IPS-18c (cell line): ENCODE measurements around the gene CNTNAP2.

ENCODE experiments used
- H3K4me3 ChIP-seq: 2 replicates; pipeline ENCODE4 v1.7.0; 2013; ENCODE audit warnings: low read depth, mild to moderate bottlenecking, low read length, moderate library complexity; ENCODE audit not compliant: insufficient read depth
- H3K9me3 ChIP-seq: one replicate; pipeline ENCODE4 v1.6.1; 2013; ENCODE audit warnings: mild to moderate bottlenecking, low read length, moderate library complexity; ENCODE audit not compliant: control insufficient read depth, insufficient read depth

The CNTNAP2 gene

DNA sequence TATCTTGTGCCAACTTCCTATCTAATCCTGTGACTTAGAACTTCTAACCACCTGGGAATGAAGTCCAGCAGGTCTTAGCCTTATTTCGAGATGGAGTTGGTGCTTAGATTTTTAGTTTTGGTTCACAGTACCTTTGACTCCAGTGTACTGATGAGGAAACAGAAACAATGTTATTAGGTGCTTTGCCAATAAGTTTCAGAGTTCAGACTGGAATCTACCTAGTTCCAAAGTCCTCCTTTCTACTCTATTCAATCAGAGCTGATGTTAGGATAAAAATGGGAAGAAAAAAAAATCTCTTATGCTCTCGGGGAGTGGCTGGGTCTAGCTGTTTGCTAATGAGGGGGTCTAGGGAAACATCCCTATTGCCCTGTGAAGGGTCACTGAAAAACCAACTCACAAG is 1867.7 kb downstream of the CNTNAP2 start:
- H3K9me3 ChIP-seq, result no peaks in the 10 kb centered on the region
- no peak overlapping the region for H3K4me3 ChIP-seq

DNA sequence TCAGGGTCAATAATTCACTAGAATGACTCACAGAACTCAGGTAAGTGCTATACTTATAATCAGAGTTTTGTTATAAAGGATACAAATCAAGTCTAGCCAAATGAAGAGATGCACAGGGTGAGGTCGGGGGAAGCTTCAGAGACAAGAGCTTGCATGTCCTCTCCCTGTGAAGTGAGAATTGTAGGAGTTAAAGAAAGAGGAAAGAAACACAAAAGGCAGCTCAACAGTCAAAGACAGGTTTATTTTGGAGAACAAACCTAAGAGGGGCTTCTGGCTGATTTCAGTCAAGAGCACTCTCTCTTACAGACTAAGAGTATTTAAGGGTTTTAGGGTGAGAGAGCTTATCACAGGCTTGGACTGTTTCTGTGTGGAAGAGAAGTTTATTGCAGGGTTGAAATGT is 1873.5 kb downstream of the CNTNAP2 start:
- H3K4me3 ChIP-seq, result no peak overlapping the region
- no peaks in the 10 kb centered on the region for H3K9me3 ChIP-seq

DNA sequence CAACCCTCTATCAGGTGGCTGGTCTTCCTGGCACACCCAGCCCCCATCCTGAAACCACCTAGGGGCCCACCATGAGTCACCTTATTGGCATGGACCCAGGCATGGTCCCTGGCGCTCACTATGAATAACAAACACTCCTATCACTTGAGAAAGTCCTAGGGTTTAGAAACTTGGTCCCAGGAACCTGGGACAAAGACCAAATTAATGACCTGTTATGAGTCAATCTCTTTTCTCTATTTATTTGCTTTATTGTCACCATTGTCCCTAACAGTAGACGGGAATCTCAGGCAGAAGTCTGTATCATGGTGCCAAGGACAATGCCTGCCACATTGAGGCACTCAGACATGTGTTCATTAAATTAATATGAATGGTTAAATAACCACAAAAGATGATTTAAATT is 1874.3 kb downstream of the CNTNAP2 start:
- no peaks in the 10 kb centered on the region for H3K9me3 ChIP-seq
- H3K4me3 ChIP-seq, result no peak overlapping the region

- Histone ChIP-seq H3K9me3 (no peaks in the 10 kb centered on the region), H3K4me3 (no peak overlapping the region)
These were observed 1876.1 kb downstream of the CNTNAP2 start for GRCh38 chr7:147992698-147993097.

DNA sequence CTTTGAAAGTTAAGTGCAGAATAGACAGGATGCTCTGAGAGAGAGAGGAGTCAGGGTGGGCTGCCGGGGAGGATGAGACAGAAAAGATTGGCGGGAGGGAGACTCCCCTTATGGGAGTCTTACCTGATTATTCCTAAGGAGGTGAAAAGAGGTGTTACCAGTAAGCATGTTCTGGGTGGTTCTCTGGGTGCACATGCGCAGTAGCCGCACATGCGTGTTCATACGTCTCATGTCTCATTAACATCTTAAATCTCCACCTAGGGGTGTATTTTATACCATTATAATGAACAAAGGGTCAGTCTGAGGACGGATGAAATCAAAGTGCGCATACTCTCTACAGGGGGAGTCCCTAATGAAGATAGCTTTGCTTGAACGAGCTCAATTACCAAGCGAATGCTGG is 1881.0 kb downstream of the CNTNAP2 start:
- Histone ChIP-seq H3K9me3 (no peaks in the 10 kb centered on the region), H3K4me3 (no peak overlapping the region)

- Histone ChIP-seq H3K4me3 (no peak overlapping the region), H3K9me3 (no peaks in the 10 kb centered on the region)
These were observed 1883.4 kb downstream of the CNTNAP2 start for GRCh38 chr7:147999962-148000361.

DNA sequence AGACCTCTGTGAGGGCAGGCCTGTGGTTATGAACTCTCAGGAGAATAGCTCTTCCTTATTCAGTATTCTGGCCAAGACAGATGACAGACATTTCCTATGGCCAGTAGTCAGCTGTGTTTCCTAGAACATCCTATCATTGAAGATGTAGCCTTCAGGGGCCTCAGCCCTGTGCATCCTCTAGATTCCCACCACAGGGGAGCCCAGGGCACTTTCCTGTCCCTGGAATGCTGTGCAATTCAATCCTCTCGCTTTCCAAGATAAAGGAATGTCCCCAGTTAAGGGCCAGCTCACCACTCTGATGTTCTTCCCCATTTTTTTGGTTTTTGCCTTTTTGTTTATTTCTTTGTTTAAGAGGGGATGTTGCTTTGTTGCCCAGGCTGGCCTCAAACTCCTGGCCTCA is 1895.2 kb downstream of the CNTNAP2 start:
- H3K9me3 ChIP-seq, result no peaks in the 10 kb centered on the region
- no peak overlapping the region for H3K4me3 ChIP-seq

GRCh38 chr7:148014001-148014400 is 1897.4 kb downstream of the CNTNAP2 start:
- Histone ChIP-seq H3K9me3 (no peaks in the 10 kb centered on the region), H3K4me3 (no peak overlapping the region)

DNA sequence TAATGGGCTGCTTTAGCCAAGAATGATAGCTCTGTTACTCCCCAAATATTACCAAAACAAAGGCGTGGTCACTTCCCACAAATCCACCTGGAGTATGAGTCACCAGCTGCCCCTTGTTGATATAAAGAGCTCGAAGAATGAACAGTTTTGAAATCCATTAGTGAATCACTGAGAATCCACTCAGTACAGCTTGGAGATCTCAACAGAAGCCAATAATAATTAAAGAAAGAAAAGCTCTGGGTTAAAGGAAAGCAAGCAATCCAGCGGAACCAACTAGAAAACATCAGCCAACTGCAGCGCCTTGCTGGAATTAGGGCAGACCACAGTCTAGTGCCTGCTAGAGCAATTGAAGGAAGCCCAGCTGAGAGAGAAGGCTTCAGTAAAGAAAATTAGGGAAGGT is 1897.9 kb downstream of the CNTNAP2 start:
- Histone ChIP-seq H3K9me3 (no peaks in the 10 kb centered on the region), H3K4me3 (no peak overlapping the region)

GRCh38 chr7:148017126-148017525 is 1900.5 kb downstream of the CNTNAP2 start:
- Histone ChIP-seq H3K4me3 (no peak overlapping the region), H3K9me3 (no peaks in the 10 kb centered on the region)

GRCh38 chr7:148020679-148021078 is 1904.1 kb downstream of the CNTNAP2 start:
- no peak overlapping the region for H3K4me3 ChIP-seq
- no peaks in the 10 kb centered on the region for H3K9me3 ChIP-seq

DNA sequence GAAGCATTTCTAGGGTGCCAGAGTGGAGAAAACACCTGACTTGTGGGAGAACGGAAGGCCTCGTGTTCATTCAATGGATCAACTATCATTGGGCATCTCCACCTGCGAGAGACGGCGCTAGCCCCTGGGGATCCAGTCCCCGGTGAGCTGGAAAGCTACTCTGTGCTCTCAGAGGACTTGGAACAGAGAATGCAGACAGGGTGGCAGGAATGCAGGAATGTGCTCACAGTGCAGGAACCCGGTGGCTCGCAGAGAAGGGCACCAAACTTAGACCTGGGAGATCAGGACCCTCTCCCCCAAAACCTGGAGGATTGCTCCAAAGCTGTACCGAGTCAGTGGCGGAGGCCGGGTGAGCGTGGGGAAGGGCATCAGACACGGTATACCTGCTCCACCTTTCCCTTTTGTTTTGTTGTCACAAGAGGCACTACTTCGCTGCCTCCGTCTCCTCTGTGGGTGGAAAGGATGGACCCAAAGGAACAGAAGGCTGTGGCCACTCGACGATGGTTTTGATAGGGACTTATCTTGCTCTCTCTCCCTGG is 1905.0 kb downstream of the CNTNAP2 start:
- H3K9me3 ChIP-seq, result no peaks in the 10 kb centered on the region
- no peak overlapping the region for H3K4me3 ChIP-seq

DNA sequence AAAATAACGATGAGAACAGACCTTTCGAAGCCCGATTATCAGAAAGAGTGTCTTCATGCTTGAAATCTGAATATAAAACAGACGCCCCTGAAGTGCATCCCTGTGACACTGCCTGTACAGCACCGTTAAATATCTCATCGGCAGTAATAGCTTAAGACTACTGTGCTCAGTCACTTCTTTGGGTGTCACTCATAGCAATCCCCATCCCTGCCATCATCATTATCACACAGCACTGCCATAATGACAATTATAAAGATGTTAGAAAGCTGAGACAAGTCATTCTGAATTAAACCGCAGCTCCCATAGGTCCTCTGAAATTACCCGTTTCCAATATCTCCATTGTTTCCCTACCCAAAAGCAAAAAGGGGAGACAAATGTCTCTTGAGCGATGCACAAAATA is 1906.2 kb downstream of the CNTNAP2 start:
- H3K4me3 ChIP-seq, result no peak overlapping the region
- no peaks in the 10 kb centered on the region for H3K9me3 ChIP-seq

GRCh38 chr7:148026713-148027112 is 1910.1 kb downstream of the CNTNAP2 start:
- Histone ChIP-seq H3K4me3 (no peak overlapping the region), H3K9me3 (no peaks in the 10 kb centered on the region)

- Histone ChIP-seq H3K9me3 (no peaks in the 10 kb centered on the region), H3K4me3 (no peak overlapping the region)
These were observed 1911.6 kb downstream of the CNTNAP2 start for GRCh38 chr7:148028165-148028564.

GRCh38 chr7:148031019-148031418 is 1914.4 kb downstream of the CNTNAP2 start:
- no peak overlapping the region for H3K4me3 ChIP-seq
- no peaks in the 10 kb centered on the region for H3K9me3 ChIP-seq

- no peak overlapping the region for H3K4me3 ChIP-seq
- no peaks in the 10 kb centered on the region for H3K9me3 ChIP-seq
These were observed 1915.2 kb downstream of the CNTNAP2 start for GRCh38 chr7:148031811-148032210.

GRCh38 chr7:148035950-148036349 is 1919.3 kb downstream of the CNTNAP2 start:
- H3K4me3 ChIP-seq, result no peak overlapping the region
- no peaks in the 10 kb centered on the region for H3K9me3 ChIP-seq

GRCh38 chr7:148037044-148037443 is 1920.4 kb downstream of the CNTNAP2 start:
- Histone ChIP-seq H3K4me3 (no peak overlapping the region), H3K9me3 (no peaks in the 10 kb centered on the region)
